Limb (tissue), 2 donors: Measurements from ENCODE around the gene TMEM179B.
"Not testable (repeated sequence)": the region's sequence is repeated elsewhere in the genome, so short reads cannot be mapped to it uniquely, and the experiment has no call there.

ENCODE experiments used
- DNase-seq, 2 donors: peaks; one replicate each; pipeline ENCODE4 v3.0.0-alpha.2; 2016; ENCODE audit errors: extremely low spot score in 2 of 2

Gene TMEM179B

GRCh38 chr11:62788991-62789390, 1.8 kb downstream of the TMEM179B start:
- no peak for DNase-seq

- no peak for DNase-seq
These were observed 2.4 kb downstream of the TMEM179B start for GRCh38 chr11:62789576-62789975.

GRCh38 chr11:62791501-62792201, 4.4 kb downstream of the TMEM179B start, which contains the start of gene TMEM223:
TSS of gene TMEM223 (minus strand) at chr11:62792006. CDS start at chr11:62791994, 12 bp downstream.
- DNase-seq = peak; percentile 83 to 91

- DNase-seq = peak in 1 of 2 donors; percentile 42
These were observed 5.0 kb downstream of the TMEM179B start for GRCh38 chr11:62792202-62792575.

GRCh38 chr11:62794201-62794775, 7.1 kb downstream of the TMEM179B start:
- no peak for DNase-seq

GRCh38 chr11:62796281-62796680, 9.1 kb downstream of the TMEM179B start:
- DNase-seq = no peak

GRCh38 chr11:62799486-62799885, 12.3 kb downstream of the TMEM179B start:
- DNase-seq = no peak

- DNase-seq = no peak
These were observed 13.9 kb downstream of the TMEM179B start for GRCh38 chr11:62801071-62801470.

GRCh38 chr11:62804310-62805075, 17.3 kb downstream of the TMEM179B start:
- no peak for DNase-seq

- peak; percentile 97 to 98 for DNase-seq
These were observed 18.1 kb downstream of the TMEM179B start, which contains the start of gene NXF1 for GRCh38 chr11:62805076-62805892. TSS of gene NXF1 (minus strand) at chr11:62805440. CDS start at chr11:62805356, 84 bp downstream.

- DNase-seq = no peak
These were observed 18.8 kb downstream of the TMEM179B start for GRCh38 chr11:62805961-62806441.

GRCh38 chr11:62806611-62807121, 19.5 kb downstream of the TMEM179B start:
- DNase-seq = no peak

GRCh38 chr11:62810748-62811147, 23.5 kb downstream of the TMEM179B start:
- DNase-seq = no peak

GRCh38 chr11:62811659-62812058, 24.5 kb downstream of the TMEM179B start:
- no peak for DNase-seq

- no peak for DNase-seq
These were observed 29.4 kb downstream of the TMEM179B start for GRCh38 chr11:62816557-62816956.

GRCh38 chr11:62817129-62817528, 29.9 kb downstream of the TMEM179B start:
- no peak for DNase-seq

- DNase-seq = no peak
These were observed 36.5 kb downstream of the TMEM179B start for GRCh38 chr11:62823677-62824076.

GRCh38 chr11:62828130-62828529, 40.9 kb downstream of the TMEM179B start:
- not testable (repeated sequence) for DNase-seq

GRCh38 chr11:62830904-62831519, 43.8 kb downstream of the TMEM179B start:
- no peak for DNase-seq

- DNase-seq = peak; percentile 99 to 100
These were observed 44.5 kb downstream of the TMEM179B start, which contains the start of gene STX5 for GRCh38 chr11:62831520-62832335. TSS of gene STX5 (minus strand) at chr11:62832051. CDS start at chr11:62831243, 808 bp downstream.
